Endothelial cell of hepatic sinusoid (primary cell): ENCODE measurements around the gene MAP3K10.

Source experiments
- in situ Hi-C: cut with HindIII; loops from 2 replicates; pipeline ENCODE4 v1.10.0; 2017; ENCODE audit warnings: low sequenced_read_pairs

The MAP3K10 gene

DNA sequence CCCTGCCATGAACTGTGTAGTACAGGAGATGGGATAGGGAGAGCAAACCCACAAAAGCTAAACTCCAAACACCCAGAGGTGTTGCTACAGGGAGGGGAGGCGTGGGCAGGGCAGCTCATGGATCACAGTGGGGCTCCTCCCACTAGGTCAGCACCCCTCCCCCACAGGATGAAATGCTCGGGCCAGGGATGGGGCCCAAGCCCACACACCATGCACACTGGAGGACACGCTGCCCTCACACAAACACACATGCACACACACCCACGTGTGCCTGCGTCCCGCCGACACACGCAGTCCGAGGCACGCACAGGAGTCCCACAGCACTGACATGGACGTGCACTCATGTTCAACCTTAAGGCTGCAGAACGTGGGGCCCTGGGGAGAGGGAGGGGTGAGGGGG lies 41.3 kb downstream of the MAP3K10 start:
- in situ Hi-C loops: no loop called here

DNA sequence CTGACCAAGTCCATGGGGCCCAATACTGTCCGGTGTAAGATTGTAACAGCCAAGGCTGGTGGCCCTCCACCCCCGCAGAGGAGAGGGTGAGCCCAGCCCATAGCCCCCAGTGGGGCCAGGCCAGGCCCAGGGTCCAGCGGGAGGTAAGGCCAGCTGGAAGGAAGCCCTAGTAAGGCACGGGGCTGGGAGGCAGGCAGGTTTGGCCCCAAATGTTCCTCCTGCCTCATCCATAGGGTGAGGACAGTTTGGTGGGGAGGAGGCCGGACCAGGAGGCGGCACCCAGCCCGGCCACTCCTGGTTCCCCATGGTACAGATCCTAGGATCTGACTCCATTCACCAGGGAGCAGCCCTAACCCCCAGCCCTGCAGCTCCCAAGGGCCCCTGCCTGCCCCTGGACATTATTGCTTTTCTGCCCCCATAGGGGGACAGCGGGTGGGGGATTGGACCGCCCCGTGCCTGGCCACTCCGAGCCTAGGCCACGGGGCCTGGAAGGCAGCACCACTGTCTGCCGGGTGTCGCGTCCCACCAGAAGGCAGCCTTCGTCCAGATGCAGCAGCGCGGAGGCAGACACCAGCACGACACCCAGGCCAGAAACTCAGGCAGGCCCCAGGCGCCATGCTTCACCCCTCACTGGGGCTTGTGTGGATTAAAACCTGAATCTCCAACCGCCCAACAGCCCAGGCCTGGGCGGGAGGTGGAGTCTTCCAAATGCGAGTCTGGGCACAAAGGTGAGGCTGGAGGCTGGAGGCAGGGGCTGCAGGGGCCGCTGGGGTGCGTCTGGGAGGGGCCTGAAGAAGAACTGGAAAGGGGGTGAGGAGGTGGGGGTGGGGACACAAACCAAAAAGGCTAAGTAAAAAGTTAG lies 42.0 kb downstream of the MAP3K10 start:
- in situ Hi-C loops: no loop called here

DNA sequence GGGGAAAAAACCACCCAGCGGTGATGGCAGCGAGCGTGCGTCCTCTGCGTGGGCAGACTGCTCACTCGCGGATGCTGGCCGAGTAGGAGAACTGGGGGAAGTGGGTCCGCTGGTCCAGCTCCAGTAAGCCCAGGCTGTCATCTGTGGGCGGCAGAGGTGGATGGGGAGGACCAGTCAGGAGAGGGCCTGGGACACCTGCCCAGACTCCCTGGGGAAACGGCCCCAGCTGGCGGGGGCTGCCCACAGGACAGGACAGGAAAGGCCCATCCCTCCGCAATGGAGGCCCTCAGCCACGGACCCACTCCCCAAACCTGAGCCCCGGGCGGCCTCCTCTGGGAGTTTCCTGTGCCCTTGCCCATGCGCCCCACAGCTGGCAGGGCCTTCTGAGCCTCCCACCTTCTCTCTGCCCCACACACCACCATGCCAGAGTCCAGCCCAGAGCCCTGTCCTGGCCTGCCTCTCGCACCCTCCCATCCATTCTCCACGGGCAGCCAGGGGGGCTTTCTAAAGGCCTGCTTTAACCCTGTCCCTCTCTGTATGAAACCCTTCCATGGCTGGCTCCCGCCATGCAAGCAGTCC lies 42.7 kb downstream of the MAP3K10 start:
- in situ Hi-C loops: no loop called here

DNA sequence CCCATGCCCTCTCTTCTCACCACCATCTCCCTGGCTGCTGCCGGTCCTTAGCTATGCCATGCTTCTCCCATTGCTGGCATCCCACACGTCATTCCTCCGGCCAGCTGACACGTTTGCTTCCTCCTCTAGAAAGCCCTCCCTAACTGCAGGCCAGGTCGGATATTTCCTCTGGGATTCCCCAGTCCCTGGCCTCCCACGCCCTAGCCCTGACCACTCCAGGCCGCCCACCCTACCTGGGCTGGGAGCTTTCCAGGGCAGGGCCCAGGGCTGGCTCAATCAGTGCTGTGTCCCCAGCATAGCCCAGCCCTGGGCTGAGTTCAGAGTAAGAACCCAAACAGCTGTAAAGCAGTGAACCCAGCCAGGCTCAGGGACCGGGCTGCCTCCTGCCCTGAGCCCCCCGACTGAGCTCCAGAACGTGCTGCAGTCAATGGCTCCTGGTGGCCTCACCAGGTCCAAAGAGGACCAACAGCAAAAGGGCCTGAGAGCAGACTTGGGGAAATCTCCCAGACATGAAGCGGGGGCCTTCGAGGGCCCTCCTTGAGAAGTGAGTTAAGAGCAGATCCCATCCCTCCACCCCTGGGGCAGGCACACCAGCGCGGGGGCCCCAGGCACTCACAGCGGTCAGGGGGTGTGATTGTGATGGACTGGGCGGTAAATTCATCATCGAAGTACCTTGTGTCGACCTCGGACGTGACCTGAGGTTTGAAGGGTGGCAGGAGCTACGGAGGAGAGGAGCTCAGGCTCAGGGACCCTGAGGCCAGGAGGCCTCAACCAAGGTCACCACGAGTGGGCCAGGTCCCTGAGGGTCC lies 43.4 kb downstream of the MAP3K10 start:
- in situ Hi-C loops: no loop called here

DNA sequence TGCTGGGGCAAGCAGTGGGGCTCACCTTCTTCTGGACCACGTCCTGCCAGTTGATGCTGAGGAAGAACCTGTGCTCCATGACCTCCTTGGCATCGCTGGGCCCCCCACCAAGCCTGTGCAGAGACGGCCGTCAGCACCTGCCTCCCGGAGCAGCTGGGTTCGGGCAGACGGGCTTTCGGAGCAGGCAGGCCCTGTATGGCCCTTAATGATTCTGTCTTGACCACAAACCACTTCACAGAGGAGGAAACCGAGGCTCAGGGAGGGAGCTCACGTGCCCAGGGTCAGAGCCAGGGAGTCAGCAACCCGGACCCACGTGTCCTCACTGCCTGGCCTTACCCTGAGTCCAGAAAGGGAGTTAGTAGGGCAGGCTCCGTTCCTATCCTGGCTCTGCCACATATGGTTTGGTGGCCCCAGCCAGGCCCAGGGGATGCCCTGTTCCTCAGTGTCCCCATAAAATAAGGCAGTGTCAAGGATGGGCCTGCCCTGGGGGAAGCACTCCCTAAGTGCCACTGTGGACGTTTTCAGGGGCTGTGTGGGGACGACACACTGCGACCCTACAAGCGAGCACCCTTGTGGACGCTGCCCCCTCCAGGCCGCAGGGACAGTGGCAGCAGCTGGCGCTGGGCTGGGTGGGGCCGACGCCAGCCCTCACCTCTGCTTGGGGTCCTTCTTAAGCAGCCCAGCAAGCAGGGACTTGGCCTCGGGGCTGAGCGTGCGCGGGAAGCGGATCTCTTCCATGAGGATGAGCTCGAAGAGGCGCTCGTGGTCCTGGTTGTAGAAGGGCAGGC lies 44.2 kb downstream of the MAP3K10 start:
- in situ Hi-C loops: no loop called here

DNA sequence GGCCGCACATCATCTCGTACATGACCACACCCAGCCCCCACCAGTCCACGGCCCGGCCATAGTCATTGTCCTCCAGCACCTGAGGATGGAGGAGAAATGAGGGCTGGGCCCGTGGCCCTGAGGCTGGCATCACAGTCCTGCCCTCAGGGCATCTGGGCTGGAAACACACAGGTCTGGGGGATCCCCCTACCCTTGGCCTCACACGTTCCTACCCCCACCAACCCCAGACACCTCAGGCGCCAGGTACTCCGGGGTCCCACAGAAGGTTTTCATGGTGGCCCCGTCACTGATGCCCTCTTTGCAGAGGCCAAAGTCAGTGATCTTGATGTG lies 44.8 kb downstream of the MAP3K10 start:
- in situ Hi-C loops: no loop called here

DNA sequence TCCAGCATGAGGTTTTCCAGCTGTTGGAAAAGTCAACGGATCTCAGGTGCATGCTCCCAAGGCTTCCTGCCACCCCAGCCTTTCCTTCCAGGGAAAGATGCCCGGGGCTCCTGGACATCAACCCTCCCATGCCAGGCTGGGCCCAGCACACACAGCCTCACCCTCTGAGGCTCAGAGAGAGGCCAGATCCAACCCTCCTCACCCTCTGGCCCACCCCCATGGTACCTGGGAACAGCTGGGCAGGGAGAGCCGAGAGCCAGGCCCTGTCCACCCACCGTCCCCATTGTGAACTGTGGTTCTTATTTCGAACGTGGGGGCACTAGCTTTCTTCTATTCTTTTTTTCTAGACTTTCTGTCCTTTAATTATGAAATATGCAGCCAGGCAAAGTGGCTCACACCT lies 45.1 kb downstream of the MAP3K10 start:
- in situ Hi-C loops: no loop called here

DNA sequence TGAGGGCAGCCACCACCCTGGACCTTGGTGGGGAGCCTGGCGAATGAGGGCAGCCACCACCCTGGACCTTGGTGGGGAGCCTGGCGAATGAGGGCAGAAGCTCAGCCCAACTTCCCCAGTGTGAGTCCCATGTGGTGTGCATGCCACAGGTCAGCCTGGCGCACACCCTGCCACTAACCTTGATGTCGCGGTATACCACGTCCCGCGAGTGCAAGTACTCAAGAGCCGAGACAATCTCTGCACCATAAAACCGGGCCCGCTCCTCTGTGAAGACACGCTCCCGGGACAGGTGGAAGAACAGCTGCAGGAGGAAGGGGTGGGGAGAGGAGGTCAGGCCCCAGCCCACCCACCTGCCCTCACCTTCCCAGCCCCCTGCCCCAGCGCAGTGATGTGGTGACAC lies 46.6 kb downstream of the MAP3K10 start:
- in situ Hi-C loops: no loop called here

DNA sequence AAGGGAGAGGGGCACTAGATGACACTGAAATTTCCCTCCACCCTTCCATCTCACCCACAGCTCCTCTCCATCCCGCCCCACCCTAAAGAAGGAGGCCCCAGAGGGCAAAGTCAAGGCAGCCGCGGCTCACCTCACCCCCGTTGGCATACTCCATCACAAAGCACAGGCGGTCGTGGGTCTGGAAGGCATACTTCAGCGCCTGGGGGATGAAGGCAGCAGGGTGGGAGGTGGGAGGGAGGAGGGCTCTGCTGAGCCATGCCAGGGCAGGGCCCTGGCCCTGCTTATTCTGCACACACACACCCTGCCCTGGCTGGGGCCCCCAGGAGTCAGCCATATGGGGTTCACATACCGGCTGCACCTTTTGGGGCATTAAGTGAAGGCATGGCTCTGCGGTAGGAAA lies 47.5 kb downstream of the MAP3K10 start:
- in situ Hi-C loops: no loop called here

DNA sequence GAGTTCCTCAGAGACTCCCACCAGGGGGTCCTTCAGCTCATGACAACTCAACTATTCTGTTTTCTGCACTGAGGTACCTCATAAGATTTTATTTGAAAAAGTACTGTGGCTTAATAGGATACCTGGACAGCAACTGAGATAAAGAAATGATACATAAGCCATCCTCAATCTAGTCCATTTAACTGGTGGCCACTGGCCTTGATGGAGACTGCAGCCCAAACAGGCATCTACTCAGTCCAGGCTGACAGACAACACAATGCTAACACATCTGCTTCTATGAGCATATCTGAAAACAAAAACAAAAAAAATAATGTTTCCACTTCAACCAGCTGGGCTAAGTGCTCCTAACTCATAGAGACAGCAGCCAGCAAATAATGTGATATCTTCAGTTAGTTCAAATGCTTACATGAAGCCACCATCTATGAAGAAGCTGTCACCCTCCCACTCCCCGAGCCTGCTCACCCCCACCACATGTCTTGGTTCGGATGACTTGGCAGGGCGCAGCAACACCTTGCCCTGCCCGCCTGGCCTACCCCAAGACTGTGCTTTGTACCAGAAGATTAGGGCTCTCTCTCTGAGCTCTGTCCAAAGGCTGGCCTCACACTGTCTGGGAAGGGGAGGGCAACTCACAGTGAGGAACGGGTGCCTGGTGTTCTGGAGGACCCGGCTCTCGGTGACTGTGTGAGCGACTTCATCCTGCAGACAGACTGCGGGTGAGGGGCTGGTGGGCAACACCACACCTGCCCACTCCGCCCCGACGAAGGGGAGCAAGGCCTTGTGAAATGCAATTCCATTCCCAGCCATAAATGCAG lies 48.4 kb downstream of the MAP3K10 start:
- in situ Hi-C loops: no loop called here

DNA sequence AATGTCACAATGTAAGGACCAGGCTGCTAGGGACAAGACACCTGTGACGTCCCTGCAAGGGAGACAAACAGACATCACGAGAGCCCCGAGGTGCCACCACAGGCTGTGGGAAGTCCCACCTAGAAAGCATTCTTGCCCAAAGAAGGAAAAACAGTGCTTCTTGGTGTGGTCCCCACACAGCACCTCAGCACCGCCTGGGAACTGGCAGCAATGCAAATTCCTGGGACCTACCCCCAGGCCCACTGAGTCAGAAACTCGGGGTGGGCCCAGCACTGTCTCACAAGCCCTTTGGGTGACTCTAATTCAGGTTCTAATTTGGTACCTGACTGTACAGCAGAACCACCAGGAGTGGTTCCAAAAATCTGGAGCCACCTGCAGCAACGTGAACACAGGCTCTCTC lies 49.1 kb downstream of the MAP3K10 start:
- in situ Hi-C loops: no loop called here

DNA sequence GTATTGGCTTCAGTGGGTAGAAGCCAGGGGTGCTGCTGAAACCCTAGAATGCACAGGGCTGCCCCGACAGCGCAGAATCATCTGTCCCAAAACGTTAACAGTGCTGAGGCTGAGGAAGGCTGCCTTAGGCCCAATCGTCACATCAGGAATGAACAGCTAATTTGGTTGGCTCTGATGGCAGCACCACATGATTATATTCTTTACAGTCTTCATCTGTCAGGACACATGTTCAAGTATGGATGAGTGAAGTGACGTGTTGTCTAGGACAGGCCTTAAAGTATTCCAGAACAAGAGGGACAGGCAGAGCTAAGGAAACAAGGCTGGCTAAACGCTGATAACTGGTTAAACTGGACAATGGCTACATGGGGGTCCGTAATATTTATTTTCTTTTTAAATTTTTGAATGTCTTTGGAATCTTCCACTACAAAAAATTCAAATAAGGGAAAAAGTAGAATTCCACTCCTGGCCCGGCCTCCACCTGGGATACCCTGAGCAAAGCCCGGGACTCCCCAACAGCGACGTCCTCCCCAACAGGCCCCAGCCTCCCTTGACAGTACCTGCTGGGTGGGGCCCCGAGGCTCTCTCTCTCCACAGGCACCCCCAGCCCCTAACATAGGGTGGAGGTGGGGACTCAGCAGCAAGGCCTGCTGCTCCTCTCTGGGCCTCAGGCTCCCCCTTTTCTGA lies 50.0 kb downstream of the MAP3K10 start:
- in situ Hi-C loops: no loop called here

DNA sequence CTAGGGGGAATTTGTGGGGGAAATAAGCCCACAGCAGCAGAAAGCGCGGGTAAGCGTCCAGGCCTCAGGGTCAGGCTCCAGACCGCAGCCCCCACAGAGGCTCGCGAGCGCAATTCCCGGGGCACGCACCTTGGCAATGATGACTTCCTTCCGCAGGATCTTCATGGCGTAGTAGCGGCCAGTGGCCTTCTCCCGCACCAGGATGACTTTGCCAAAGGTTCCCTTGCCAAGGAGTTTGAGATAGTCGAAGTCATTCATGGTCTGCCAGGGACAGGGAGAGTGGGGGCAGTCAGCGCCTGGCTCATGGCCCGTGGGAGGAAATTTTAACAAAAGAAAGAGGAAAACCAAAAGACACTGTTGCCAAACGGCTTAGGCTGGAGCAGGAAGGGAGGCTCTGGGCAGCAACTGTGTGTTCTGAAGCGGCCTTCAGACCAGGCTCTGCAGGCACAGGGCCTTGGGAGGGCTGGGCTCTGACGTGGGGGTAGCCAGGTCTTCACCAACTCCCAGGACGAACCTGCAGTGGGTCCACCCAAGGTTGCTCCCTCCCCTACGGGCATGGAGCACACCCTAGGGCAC lies 50.7 kb downstream of the MAP3K10 start:
- in situ Hi-C loops: no loop called here

DNA sequence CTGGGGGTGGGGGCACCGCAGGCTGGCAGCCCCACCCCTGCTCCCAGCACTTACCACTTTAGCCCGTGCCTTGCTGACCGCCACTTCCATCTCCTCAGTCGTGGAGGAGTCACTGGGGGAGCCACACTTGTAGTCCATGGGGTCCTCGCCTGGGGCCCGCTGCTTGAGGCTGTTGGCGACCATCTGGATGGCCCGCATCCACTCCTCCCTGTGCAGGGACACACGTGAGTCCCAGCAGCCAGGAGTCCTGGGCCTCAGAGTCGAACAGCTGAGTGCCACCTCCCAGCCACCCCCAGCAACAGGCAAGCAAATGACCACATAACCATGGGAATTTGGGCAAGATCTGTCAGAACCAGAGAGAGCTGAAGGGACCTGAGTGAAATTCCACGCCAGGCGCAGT lies 51.3 kb downstream of the MAP3K10 start:
- in situ Hi-C loops: no loop called here

DNA sequence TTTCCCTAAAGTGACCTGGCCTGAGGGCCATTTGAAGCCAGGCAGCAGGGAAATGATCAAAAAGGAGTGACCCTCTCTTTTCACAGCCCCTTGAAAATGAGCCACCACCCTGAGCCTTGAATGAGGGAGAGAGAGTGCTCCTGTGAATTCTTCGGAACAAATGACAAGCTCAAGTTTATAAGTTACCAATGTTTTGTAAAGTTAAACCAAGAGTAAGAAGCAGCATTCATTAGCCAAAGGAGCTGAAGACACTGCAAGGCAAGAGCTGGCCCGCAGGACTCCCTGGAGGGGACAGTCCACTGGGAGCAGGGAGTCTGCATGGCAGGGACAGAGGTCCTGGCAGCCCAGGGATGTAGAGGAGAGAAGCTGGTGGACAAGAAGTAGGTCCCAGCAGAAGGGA lies 52.0 kb downstream of the MAP3K10 start:
- in situ Hi-C loops: no loop called here

DNA sequence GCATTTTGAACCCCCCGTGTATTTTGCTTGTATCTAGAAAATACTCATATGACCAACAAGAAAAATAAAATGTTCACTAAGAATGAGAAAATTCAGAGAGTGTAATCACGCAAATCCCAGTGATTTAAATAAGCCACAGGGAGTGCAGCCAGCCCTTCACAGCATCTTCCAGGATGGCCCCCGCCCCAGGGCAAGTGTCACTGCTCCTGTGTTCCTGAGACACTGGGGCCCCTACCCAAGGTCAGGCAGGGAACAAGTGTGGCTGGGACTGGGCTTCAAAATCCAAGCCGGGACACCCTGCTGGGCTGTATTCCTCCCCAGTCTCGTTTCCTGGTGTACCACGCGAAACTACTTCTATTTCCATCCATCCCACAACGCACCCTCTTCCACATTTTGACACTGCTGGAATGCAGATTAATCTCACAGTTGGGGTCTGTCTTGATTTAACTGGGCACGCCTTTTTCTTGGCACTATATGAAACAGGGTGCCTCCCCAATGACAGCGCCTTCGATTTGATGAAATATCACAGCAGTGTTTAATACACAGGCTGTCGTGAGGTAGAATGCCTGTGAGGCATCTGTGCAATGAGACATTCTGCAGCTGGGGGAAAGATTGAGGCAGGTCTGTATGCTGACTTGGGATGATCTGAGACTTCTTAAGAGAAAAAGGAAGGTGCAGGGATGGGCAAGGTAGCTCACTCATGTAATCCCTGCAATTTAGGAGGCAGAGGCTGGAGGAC lies 53.5 kb downstream of the MAP3K10 start:
- in situ Hi-C loops: no loop called here

DNA sequence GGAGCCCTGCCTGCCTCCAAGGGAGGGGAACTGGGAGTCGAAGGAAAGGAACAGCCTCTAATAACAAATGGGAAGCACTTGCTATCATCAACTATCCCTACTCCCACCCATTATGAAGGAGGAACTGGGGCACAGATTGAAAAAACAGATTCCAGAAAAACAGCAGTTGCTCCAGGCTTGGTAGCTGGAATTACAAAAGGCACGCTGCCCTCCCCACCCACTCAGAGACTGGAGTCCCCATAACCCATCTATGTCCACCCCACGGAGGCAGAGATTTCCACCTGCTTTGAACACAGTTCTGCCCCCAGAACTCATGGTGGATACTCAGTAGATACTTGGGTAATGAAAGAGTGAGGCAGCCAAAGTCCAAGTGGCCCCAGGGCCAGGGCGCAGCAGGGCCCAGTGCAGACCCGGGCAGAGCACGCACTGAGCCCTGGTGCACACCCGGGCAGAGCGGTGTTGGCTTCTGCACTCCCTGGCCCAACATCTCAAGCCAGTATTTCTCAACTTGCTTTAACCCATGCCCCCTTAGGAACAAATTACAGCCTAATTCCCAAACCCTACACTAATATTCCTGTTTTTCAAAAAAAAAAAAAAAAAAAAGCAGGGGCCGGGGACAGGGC lies 54.4 kb downstream of the MAP3K10 start:
- in situ Hi-C loops: no loop called here

DNA sequence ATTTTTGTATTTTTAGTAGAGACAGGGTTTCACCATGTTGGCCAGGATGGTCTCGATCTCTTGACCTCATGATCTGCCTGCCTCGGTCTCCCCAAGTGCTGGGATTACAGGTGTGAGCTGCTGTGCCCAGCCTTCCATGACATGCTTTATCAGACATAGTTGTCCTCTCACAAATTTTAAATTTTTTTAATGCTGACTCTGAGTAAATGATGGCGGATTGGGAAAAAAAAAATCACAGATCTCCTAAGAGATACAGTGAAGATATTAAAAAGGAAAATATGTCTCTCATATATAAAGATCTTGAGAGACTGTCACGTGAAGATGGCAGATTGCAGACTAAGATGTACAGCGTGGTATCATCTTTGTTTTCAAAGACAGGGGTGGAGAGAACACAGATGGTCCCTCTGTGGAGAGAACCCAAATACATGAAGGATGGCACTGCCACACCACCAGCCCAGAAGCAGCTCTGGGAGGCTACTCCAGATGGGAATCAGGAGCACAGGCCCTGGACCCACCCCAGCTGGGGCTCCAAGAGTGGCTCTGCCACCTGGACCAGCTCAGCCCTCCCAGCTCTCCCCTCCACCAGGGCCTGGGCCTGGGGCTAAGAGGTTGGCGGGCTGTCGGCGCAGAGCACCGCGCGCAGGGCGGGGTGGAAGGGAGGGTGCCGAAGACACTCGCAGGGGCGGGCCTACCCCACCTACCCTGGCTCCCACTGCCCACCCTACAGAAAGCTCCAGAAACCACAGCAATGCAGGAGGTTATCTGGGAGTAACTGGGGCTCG lies 55.3 kb downstream of the MAP3K10 start:
- in situ Hi-C loops: no loop called here
